Ishikawa (cell line): ENCODE results near the gene ABCG2.

Source experiments
- CEBPB ChIP-seq: IDR thresholded peaks from 2 replicates; pipeline ENCODE4 v1.6.1; 2012
- EP300 ChIP-seq: IDR thresholded peaks from 2 replicates; pipeline ENCODE4 v1.6.1; 2012; ENCODE audit warnings: borderline replicate concordance
- MAX ChIP-seq: IDR thresholded peaks from 2 replicates; pipeline ENCODE4 v1.6.1; 2012
- NFIC ChIP-seq: IDR thresholded peaks from 2 replicates; pipeline ENCODE4 v1.6.1; 2012
- RAD21 ChIP-seq: IDR thresholded peaks from 2 replicates; pipeline ENCODE4 v1.6.1; 2012; ENCODE audit warnings: low read depth
- TAF1 ChIP-seq: IDR thresholded peaks from 2 replicates; pipeline ENCODE4 v1.6.1; 2012; ENCODE audit warnings: low read depth, mild to moderate bottlenecking
- TCF12 ChIP-seq: IDR thresholded peaks from 2 replicates; pipeline ENCODE4 v1.6.1; 2012; ENCODE audit warnings: low read depth
- TF ChIP-seq, protein P1 (sequence below): IDR thresholded peaks from 2 replicates; pipeline ENCODE4 v1.6.1; 2012; ENCODE audit warnings: low read depth, mild to moderate bottlenecking
- TF ChIP-seq, protein P2 (sequence below): IDR thresholded peaks from 2 replicates; pipeline ENCODE4 v1.6.1; 2012

- TF ChIP-seq RAD21 (no peak), MAX (no peak), CEBPB (no peak), EP300 (no peak), TAF1 (no peak), NFIC (no peak), TCF12 (no peak)
- TF ChIP-seq, protein P1, sequence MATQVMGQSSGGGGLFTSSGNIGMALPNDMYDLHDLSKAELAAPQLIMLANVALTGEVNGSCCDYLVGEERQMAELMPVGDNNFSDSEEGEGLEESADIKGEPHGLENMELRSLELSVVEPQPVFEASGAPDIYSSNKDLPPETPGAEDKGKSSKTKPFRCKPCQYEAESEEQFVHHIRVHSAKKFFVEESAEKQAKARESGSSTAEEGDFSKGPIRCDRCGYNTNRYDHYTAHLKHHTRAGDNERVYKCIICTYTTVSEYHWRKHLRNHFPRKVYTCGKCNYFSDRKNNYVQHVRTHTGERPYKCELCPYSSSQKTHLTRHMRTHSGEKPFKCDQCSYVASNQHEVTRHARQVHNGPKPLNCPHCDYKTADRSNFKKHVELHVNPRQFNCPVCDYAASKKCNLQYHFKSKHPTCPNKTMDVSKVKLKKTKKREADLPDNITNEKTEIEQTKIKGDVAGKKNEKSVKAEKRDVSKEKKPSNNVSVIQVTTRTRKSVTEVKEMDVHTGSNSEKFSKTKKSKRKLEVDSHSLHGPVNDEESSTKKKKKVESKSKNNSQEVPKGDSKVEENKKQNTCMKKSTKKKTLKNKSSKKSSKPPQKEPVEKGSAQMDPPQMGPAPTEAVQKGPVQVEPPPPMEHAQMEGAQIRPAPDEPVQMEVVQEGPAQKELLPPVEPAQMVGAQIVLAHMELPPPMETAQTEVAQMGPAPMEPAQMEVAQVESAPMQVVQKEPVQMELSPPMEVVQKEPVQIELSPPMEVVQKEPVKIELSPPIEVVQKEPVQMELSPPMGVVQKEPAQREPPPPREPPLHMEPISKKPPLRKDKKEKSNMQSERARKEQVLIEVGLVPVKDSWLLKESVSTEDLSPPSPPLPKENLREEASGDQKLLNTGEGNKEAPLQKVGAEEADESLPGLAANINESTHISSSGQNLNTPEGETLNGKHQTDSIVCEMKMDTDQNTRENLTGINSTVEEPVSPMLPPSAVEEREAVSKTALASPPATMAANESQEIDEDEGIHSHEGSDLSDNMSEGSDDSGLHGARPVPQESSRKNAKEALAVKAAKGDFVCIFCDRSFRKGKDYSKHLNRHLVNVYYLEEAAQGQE = no peak
- TF ChIP-seq, protein P2, sequence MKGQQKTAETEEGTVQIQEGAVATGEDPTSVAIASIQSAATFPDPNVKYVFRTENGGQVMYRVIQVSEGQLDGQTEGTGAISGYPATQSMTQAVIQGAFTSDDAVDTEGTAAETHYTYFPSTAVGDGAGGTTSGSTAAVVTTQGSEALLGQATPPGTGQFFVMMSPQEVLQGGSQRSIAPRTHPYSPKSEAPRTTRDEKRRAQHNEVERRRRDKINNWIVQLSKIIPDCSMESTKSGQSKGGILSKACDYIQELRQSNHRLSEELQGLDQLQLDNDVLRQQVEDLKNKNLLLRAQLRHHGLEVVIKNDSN = no peak
These were observed 23.1 kb downstream of the ABCG2 start for GRCh38 chr4:88135356-88135663.
